ENCODE measurements around the gene FAM47E. TPM values are rescaled to one million over a fixed set of nuclear protein-coding genes. Genes with fewer than 3 reads are reported as not detected.

Gene FAM47E
- total and polyA plus RNA-seq, 2 of the 13 experiments (the other 11 are each of a cell fraction or from before 2014, with no cell fraction given), result 0.33 to 0.66 TPM

DNA sequence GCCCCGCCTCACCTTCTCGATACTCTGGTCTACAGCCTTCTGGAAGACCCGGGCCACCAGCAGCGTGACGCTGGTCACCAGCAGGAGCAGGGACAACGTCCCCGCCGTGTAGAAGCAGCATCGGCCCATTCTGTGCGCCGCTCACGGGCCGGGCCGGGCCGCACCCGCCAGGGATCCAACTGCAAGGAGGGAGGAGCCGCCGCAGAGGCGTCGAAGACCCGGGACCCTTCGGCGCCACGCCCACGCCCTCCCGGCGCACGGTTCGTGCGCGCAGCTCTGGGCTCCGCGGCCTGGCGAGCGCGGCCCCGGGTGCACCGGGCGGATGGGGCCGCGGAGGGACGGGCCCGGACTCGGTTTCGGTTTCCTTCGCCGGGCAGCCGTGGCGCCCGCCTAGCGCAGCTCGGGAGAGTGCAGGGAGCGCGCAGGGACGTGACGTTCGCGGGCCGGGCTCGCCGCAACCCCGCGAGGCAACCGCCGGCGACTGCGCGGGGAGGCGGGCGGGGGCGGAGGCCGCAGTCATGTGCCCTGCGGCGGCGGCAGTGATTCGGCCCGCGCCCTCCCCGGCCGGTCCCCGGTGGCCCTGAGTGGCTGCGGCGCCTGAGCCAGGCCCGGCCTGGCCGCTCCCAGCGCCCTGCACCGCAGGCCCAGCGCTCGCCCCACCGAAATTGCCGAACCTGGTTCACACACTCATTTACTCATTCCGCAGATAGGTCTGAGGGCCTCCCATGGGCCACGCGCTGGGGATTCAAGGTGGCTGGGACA lies 37.9 kb upstream of the FAM47E start, which contains the start of gene SCARB2 (continued):
- TF ChIP-seq, protein P1, sequence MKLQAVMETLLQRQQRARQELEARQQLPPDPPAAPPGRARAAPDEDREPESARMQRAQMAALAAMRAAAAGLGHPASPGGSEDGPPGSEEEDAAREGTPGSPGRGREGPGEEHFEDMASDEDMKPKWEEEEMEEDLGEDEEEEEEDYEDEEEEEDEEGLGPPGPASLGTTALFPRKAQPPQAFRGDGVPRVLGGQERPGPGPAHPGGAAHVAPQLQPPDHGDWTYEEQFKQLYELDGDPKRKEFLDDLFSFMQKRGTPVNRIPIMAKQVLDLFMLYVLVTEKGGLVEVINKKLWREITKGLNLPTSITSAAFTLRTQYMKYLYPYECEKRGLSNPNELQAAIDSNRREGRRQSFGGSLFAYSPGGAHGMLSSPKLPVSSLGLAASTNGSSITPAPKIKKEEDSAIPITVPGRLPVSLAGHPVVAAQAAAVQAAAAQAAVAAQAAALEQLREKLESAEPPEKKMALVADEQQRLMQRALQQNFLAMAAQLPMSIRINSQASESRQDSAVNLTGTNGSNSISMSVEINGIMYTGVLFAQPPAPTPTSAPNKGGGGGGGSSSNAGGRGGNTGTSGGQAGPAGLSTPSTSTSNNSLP (IDR thresholded peaks at IDR 0.05; ENCODE audit: low read depth, low read length), result no peak
- 0 out of 2 replicates have a peak, but pooled peaks have one; percentile 58 for TF ChIP-seq ZNF234 (CRISPR knock-in tag; conservative IDR thresholded peaks at IDR 0.05)
- TF ChIP-seq NFIC (IDR thresholded peaks at IDR 0.05; ENCODE audit: low read length), result no peak
- TF ChIP-seq, protein P2, sequence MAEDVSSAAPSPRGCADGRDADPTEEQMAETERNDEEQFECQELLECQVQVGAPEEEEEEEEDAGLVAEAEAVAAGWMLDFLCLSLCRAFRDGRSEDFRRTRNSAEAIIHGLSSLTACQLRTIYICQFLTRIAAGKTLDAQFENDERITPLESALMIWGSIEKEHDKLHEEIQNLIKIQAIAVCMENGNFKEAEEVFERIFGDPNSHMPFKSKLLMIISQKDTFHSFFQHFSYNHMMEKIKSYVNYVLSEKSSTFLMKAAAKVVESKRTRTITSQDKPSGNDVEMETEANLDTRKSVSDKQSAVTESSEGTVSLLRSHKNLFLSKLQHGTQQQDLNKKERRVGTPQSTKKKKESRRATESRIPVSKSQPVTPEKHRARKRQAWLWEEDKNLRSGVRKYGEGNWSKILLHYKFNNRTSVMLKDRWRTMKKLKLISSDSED (CRISPR knock-in tag; IDR thresholded peaks at IDR 0.05), result no peak
- TF ChIP-seq HNRNPH1 (optimal IDR thresholded peaks at IDR 0.05; ENCODE audit: low read depth, low read length), result no peak
- no peak for TF ChIP-seq ZNF83 (CRISPR knock-in tag; IDR thresholded peaks at IDR 0.05; ENCODE audit: borderline replicate concordance)
- TF ChIP-seq FOXO1 (CRISPR knock-in tag; IDR thresholded peaks at IDR 0.05), result peak; percentile 36; the same call in 1 of the 2 replicates
- peak; percentile 94 for TF ChIP-seq RBFOX2 (IDR thresholded peaks at IDR 0.05; ENCODE audit: low read depth, low read length)
- TF ChIP-seq, protein P3, sequence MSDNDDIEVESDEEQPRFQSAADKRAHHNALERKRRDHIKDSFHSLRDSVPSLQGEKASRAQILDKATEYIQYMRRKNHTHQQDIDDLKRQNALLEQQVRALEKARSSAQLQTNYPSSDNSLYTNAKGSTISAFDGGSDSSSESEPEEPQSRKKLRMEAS (IDR thresholded peaks at IDR 0.05), result peak; percentile 83
- TF ChIP-seq, protein P4, sequence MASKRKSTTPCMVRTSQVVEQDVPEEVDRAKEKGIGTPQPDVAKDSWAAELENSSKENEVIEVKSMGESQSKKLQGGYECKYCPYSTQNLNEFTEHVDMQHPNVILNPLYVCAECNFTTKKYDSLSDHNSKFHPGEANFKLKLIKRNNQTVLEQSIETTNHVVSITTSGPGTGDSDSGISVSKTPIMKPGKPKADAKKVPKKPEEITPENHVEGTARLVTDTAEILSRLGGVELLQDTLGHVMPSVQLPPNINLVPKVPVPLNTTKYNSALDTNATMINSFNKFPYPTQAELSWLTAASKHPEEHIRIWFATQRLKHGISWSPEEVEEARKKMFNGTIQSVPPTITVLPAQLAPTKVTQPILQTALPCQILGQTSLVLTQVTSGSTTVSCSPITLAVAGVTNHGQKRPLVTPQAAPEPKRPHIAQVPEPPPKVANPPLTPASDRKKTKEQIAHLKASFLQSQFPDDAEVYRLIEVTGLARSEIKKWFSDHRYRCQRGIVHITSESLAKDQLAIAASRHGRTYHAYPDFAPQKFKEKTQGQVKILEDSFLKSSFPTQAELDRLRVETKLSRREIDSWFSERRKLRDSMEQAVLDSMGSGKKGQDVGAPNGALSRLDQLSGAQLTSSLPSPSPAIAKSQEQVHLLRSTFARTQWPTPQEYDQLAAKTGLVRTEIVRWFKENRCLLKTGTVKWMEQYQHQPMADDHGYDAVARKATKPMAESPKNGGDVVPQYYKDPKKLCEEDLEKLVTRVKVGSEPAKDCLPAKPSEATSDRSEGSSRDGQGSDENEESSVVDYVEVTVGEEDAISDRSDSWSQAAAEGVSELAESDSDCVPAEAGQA (IDR thresholded peaks at IDR 0.05; ENCODE audit: low read depth), result no peak
- TF ChIP-seq, protein P4 (CRISPR knock-in tag; IDR thresholded peaks at IDR 0.05; ENCODE audit: borderline replicate concordance), result no peak
- TF ChIP-seq SMYD3 (CRISPR knock-in tag; IDR thresholded peaks at IDR 0.05), result 0 out of 2 replicates have a peak, but pooled peaks have one; percentile 25
- TF ChIP-seq MED13 (CRISPR knock-in tag; IDR thresholded peaks at IDR 0.05), result no peak
- TF ChIP-seq, protein P5, sequence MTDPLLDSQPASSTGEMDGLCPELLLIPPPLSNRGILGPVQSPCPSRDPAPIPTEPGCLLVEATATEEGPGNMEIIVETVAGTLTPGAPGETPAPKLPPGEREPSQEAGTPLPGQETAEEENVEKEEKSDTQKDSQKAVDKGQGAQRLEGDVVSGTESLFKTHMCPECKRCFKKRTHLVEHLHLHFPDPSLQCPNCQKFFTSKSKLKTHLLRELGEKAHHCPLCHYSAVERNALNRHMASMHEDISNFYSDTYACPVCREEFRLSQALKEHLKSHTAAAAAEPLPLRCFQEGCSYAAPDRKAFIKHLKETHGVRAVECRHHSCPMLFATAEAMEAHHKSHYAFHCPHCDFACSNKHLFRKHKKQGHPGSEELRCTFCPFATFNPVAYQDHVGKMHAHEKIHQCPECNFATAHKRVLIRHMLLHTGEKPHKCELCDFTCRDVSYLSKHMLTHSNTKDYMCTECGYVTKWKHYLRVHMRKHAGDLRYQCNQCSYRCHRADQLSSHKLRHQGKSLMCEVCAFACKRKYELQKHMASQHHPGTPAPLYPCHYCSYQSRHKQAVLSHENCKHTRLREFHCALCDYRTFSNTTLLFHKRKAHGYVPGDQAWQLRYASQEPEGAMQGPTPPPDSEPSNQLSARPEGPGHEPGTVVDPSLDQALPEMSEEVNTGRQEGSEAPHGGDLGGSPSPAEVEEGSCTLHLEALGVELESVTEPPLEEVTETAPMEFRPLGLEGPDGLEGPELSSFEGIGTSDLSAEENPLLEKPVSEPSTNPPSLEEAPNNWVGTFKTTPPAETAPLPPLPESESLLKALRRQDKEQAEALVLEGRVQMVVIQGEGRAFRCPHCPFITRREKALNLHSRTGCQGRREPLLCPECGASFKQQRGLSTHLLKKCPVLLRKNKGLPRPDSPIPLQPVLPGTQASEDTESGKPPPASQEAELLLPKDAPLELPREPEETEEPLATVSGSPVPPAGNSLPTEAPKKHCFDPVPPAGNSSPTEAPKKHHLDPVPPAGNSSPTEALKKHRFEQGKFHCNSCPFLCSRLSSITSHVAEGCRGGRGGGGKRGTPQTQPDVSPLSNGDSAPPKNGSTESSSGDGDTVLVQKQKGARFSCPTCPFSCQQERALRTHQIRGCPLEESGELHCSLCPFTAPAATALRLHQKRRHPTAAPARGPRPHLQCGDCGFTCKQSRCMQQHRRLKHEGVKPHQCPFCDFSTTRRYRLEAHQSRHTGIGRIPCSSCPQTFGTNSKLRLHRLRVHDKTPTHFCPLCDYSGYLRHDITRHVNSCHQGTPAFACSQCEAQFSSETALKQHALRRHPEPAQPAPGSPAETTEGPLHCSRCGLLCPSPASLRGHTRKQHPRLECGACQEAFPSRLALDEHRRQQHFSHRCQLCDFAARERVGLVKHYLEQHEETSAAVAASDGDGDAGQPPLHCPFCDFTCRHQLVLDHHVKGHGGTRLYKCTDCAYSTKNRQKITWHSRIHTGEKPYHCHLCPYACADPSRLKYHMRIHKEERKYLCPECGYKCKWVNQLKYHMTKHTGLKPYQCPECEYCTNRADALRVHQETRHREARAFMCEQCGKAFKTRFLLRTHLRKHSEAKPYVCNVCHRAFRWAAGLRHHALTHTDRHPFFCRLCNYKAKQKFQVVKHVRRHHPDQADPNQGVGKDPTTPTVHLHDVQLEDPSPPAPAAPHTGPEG (CRISPR knock-in tag; IDR thresholded peaks at IDR 0.05), result peak; percentile 72; the same call in 1 of the 2 replicates
